NCI-H1092 (cell line): ENCODE results near the gene SARNP.
"Not testable (repeated sequence)": the region's sequence is repeated elsewhere in the genome, so short reads cannot be mapped to it uniquely, and the experiment has no call there.

ENCODE experiments used
- DNase-seq: peaks from one replicate; lab custom pipeline; 2025; lab: John Stamatoyannopoulos, UW

The SARNP gene, protein sequence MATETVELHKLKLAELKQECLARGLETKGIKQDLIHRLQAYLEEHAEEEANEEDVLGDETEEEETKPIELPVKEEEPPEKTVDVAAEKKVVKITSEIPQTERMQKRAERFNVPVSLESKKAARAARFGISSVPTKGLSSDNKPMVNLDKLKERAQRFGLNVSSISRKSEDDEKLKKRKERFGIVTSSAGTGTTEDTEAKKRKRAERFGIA

DNA sequence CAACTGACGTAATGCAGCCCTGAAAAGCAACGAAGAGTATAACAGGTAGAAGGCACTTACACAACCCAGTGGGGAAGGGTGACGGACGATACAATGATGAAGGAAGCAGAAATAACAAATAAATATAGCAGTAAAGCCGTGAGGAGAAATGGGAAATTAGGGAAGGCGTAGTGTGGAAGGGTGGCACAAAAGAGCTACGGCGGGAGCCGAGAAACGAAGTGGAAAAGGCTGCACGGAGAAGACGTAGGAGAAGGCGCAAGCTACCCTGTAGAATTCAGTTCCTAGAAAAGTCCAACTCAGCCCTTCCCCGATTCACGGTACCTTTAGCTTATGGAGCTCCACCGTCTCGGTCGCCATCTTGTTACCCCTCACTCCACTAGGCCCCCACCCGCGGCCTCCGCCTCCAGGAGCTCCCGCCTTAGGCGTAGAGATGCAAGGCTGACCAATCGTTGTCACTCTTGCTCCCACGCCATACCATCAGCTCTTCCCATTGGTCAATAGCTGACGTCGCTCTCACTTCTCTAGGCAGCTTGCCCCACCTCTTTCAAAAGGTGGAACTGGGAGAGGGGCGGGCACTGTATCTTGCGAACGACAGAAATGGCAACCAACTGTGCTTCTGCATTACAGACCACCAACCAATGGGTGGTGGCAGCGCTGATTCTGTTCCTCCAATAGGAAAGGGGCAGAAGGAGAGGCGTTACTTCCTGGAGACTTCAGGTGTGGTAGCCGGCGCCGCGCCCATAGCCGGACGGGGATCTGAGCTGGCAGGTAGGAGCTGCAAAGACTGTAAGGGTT, at the start of gene SARNP, which contains the start of gene ORMDL2:
SARNP (minus strand) TSS at position 380 of the 795 bp plus-strand sequence; CDS start at position 357, 23 bp downstream.
ORMDL2 (plus strand) TSS at position 697 of the 795 bp plus-strand sequence. CDS start 959 bp downstream, outside the sequence.
- DNase-seq, result peak; percentile 98

DNA sequence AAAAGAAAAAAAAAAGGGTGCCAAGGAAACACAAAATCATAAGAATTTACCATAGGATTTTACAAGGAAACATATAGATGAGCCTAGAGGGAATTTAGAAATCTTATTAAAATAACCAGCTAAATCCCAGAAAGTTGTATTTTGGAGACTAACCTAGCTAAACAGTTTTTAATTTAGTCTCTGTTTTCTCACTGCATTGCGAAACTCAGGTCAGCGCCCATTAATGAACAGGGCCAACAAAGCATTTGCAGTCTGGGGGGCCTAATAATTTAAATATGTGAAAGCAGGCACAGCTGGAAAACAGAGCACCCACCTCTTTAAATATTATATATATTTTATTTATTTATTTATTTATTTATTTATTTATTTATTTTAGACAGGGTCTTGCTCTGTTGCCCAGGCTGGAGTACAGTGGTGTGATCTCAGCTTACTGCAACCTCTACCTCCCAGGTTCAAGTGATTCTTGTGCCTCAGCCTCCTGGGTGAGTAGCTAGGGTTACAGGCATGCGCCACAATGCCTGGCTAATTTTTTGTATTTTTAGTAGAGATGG, 49.0 kb upstream of the SARNP start:
- not testable (repeated sequence) for DNase-seq

DNA sequence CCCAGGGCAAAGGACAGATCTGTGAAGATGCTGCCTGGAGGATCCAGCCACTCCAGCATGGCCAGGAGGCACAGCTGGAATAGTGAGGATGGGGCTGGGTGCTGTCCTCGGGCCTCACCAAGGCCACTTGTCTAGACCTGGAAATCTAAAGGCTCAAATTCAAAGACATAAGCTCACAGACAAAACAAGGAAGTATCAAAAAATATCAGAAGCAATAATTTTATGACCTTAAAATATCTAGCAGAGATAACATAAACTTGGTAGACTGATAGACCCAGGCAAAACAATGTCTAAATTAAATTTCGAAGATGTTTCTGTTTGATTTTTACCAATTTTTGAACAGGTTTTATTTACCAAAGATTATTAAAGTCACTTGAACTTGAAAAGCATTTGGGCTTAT, 47.8 kb upstream of the SARNP start:
- no peak for DNase-seq

DNA sequence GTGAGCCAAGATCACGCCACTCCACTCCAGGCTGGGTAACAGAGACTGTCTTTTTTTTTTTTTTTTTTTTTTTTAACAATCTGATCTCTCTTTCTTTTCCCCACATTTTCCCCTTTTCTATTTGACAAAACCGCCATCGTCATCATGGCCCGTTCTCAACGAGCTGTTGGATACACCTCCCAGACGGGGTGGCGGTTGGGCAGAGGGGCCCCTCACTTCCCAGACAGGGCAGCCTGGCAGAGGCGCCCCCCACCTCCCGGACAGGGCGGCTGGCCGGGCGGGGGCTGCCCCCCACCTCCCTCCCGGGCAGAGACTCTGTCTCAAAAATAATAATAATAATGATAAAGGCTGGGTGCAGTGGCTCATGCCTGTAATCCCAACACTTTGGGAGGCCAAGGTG, 45.4 kb upstream of the SARNP start:
- DNase-seq, result not testable (repeated sequence)

DNA sequence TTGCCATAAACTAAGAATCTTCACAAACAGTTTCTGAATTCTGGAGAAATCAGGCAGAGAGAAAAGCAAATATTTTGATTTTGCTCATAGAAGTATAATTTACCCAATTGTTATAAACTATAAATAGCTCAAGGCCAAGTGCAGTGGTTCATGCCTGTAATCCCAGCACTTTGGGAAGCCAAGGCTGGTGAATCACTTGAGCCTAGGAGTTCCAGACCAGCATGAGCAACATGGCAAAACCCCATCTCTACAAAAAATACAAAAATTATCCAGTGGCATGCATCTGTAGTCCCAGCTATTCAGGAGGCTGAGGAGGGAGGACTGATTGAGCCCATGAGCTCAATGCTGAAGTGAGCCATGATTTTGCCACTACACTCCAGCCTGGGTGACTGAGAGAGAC, 44.8 kb upstream of the SARNP start:
- DNase-seq, result no peak

DNA sequence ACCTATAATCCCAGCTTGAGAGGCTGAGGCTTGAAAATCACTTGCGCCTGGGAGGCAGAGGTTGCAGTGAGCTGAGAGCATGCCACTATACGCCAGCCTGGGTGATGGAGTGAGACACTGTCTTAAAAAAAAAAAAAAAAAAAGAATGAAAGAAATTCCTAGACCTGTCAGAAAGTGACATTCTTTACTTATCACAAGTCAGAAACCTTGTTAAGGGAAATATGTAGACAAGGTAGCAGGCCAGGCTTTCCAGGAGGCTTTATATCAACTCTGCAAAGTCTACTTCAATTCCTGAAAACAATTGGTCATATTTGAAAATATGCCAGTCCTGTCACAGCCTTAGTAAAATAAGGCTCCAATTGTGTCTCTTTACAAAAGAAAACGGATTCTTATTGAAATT, 44.3 kb upstream of the SARNP start:
- DNase-seq, result no peak

DNA sequence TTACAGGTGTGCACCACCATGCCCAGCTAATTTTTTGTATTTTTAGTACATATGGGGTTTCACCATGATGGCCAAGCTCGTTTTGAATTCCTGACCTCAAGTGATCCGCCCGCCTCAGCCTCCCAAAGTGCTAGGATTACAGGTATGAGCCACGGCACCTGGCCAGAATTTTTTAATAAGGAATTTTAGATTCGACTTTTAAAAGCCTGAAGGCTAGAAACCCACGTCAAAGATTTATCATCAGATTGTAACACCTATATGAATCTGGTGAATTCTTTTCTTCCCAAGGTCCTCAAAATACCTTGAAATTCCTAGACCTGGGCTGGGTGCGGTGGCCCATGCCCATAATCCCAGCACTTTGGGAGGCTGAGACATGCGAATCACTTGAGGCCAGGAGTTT, 43.9 kb upstream of the SARNP start:
- DNase-seq, result no peak

DNA sequence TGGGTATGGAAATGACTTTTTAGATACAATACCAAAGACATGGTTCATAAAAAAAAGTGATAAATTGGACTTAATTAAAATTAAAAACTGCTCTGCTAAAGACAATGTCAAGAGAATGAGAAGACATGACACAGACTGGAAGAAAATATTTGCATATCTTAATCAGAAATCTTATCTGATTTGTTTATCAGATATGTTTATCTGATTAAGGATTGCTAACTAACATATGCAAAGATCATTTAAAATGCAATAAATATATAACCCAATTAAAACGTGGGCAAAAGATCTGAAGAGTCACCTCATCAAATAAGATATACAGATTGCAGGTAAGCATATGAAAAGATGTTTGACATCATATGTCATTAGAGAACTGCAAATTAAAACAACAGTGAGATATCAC, 35.2 kb upstream of the SARNP start:
- DNase-seq, result no peak

DNA sequence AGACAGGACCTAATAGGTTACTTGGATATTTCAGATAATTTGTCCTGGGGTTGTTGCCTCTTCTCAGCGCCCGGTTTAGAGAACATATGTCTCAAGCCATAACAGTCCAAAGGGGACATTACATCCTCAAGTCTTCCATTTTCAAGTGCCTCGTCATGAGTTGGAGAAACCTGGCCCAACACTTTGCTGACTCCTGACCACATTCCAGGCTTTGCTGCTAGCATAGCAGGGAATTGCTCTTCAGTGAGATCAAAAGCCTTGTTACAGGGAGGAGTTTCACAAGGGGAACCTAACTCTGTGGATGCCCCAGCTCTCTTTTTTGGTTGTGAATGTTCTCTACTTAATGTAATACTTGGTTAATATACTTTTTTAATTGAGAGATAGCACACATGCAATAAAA, 33.4 kb upstream of the SARNP start:
- no peak for DNase-seq

DNA sequence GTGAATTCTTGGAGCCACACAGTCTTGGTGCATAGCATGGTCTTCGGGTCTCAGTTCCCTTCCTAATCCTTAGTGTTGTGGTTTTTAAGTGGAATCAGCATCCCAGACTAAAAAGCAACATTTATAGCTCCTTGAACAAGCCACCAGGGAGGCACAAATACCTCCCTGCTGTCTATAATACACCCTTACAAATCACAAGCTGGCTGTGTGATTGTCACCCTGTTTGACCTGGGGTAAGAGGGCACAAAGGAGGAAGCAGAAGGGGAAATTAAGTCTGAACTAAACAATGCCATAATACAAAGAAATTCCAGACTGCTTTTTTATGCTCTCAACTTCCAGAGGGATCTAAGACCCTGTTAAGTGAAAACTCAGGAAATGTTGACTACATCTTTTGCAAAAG, 32.9 kb upstream of the SARNP start:
- DNase-seq, result no peak

DNA sequence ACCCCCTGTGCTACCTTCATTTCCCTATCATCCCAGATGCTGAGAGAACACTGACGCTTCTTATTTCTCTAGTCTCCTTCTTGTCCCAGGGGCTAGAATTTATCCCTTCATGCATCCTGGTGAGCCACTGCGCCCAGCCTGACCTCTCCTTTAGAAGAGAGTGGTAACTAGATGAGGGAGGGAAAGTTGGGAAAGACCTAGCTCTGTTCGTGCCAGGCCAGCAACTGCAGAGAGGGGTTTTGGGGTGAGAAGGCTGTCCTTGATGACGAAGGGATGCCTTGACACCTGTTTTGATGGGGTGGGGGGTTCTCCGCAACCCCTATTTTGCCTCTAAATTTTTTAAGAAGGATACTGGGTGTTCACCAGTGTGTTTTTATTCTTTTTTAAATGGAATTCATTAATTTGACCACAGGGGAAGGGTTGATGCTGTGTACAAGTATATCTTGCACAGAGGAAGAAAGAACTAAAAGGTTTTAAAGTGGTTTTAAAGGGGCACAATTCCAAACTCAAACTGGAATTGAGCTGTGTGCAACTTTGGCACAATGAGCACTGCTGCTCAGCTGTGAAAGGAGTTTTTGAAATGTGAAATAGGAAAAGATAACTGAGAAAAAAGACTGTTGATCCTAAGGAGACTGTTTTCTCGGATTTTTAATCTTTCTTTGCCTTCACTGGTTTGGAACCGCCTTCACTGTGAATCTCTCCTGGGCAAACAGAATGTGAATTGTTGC, 32.3 kb upstream of the SARNP start:
- no peak for DNase-seq

DNA sequence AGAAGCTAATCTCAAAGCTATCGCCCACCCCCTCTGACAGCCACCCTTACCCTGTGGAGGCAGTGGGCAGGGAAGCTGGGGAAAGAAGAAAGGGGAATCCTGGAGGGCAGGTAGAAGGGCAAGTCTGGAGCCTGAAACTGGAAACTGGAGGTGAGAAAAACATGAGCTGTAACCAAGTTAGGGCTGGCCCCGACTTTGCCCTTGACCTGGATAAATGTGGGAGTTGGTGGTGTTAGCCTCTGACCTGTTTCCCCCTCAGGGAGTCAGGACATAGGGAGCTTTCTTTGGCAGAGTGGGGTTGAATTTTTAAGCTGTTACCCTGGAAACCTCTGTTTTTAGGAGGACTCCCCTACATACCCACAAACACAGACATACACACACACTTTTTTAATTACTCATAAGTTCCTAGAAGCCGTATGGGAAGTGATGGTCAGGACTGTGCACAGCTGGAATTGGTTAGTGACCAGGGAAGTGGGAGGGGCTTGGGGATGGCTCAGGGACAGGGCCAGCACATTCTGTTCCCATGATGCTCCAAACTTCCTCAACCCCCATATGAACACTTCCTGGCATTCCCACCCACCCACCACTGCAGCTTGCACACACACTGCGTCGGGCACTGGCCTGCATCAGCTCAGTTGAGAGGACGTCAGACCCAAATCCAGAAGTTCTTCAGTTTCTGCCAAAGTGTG, 30.2 kb upstream of the SARNP start:
- DNase-seq, result no peak

DNA sequence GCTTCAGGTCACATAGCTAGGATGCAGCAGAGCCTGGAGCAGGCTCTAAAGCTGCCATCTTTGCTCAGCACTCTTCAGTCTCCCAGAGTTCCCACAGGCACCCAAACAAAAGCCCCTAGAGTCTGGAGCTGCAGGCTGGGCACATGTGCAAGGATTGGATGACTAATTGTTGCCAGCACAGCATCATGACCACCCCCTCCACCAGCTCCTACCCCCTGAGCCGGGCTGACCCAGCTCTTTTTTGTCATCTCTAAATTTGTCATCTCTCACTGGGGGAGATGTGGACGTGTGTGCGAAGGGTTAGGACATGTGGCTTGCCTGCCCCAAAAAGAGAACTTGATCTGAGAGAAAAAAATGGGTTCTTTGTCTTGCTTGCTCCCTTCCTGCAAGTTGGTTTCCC, 29.5 kb upstream of the SARNP start:
- no peak for DNase-seq

DNA sequence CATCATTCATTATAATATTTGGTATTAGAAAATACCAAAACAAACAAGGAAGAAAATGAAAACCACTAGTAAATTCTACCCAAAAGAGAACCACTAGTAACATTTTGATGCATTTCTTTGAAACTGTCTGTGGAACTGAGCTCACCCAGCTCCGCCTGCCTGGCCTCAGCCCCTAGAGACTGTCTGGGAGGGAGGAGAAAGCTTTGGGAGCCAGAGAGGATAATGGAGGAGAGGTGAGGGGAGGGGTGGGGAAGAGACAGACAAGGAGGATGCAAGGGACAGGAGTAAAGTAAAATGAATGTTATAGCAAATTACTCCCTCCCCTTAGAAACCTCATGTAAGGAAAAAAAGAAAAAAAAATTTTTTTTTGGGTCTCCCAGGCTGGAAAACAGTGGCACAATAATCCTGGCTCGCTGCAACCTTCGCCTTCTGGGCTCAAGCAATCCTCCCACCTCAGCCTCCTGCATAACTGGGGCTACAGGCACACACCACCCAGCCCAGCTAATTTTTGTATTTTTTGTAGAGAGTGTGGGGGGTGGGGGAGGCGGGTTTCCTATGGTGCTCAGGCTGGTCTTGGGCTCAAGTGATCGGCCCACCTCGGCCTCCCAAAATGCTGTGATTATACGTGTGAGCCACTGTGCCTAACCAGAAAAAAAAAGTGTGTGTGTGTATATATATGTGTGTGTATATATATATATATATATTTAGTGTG, 28.4 kb upstream of the SARNP start:
- no peak for DNase-seq

DNA sequence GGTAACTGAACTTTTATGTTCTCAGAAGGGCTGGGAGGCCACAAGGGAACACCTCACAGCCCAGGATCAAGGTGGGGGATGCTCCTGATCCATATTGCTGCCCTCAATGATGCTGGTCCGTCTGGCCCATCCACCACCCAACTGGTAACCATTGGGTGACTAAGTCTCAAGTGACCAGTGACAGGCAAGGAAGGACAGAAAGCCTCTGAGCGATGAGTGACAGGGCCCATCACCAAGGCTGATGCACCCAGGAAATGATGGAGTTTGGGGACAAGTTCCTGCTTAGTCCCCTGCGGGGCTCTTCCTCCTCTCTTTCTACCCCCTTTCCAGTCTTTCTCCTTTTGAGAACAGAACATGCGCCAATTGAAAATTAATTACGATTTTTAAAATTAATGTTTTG, 27.8 kb upstream of the SARNP start:
- DNase-seq, result no peak

DNA sequence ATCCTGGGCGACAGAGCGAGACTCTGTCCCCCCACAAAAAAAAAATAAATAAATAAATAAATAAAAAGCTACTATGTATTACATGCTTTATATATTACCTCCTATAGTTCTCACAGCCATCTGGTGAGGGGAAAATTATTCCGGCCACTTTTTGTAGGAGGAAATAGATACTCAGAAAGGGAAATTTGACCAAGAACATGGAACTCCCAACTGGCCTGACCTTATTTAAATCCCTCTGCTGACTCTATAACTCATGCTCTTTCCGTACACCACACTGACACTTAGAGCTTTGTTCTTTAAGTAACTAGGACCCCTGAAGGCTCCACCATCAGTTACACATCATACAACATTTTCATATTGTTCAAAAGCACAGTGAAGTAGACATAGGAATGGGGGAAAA, 27.4 kb upstream of the SARNP start:
- DNase-seq, result no peak

DNA sequence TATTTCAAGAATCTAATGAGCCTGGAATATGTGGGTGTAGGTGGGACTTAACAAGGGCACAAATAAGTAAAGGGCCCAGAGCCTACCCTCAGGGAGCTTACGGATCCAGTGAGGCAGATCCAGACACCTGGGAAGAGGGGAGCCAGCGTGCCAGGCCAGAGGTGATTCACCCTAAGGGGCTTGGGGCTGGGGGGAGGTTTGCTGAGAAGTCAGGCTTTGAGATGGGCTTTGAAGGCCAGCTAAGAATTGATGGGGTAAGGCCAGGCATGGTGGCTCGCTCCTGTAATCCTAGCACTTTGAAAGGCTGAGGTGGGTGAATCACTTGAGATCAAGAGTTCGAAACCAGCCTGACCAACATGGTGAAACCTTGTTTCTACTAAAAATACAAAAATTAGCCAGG, 25.9 kb upstream of the SARNP start:
- no peak for DNase-seq

DNA sequence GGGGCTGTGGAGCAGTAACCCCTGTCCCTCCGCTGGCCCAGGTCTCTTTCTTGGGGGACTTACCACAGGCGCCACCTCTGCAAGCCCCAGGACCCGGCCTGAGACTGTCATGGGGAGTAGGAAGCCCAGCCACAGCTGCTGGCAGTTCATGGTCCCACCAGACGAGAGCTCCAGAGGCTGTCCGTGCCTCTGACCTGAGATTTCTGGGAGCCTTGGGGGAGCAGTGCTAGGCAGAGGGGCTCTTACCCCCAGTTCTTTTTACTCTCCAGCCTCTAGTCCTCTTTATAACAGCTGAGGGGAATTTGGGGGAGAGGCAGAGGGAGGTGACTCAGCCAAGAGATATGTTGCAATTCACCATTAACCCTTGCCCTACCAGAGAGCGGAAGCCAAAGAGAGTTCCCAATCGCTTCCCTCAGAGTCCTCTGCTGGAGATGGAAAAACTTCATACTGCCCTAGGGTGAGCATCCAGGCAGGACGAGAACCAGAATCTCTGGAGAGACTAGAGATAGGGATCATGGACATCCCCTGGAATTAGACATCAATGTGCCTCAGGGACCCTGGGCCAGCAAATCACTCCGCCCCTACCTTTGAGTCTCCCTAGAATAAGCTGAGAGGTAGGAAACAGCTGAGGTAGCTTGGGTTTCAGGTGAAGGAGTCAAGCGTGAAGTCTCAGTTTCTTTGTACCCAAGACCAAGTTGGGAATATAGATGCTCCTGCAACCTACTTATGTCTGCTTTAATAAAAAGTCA, 25.3 kb upstream of the SARNP start, which contains the start of gene MMP19:
MMP19 (minus strand) TSS at position 256 of the 749 bp plus-strand sequence; CDS start at position 150, 106 bp downstream.
- no peak for DNase-seq

DNA sequence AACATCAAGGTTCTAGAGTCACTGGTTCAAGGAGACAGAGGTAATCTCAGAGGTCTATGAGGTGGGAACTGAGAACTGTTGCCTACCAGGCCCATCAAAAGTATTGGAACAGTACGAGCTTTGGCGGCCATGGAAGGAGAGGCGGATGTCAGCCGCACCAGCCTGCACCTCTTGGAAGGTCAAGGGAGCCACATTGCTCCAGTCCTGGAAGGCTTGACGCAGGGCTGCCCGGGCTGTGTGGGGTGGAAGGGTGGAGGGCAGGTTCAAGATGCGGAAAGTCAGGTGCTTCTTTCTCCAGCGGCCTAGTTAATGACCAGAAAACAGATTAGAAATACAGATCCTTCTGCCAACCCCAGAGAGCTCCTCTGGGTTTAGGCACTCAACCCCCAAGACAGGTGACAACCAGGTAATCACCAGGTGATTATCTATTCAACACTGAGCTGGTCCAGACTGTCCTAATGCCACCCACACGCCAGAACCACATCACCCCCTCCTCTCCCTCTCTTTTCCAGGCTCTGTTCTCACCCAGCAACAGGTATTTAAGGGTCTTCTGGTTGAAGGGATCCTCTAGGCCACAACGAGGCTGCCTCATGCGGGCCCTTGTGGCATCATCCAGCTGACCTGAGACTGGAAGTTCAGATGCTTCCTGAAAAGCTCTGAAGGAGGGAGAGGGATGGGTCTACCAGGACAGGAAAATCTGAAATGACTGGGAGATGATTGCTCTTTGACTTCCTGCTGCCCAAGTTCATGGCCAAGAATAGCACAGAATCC, 23.2 kb upstream of the SARNP start:
- no peak for DNase-seq
